ENCODE measurements around the gene ARID3A. TPM values are rescaled to one million over a fixed set of nuclear protein-coding genes. Genes with fewer than 3 reads are reported as not detected.

Gene ARID3A
- total and polyA plus RNA-seq, 2 of the 13 experiments (the other 11 are each of a cell fraction or from before 2014, with no cell fraction given) = 71.3 to 77.9 TPM

GRCh38 chr19:952680-953444 lies 27.0 kb downstream of the ARID3A start (continued):
- TF ChIP-seq ZBTB7B (CRISPR knock-in tag; IDR thresholded peaks at IDR 0.05) (peak; percentile 100), MZF1 (CRISPR knock-in tag; IDR thresholded peaks at IDR 0.05; ENCODE audit: borderline replicate concordance) (0 out of 2 replicates have a peak, but pooled peaks have one; percentile 41), FOSL1 (CRISPR knock-in tag; IDR thresholded peaks at IDR 0.05; ENCODE audit: borderline replicate concordance) (no peak), ZNF629 (CRISPR knock-in tag; conservative IDR thresholded peaks at IDR 0.05) (peak; percentile 41), SRY (CRISPR knock-in tag; IDR thresholded peaks at IDR 0.05) (0 out of 2 replicates have a peak, but pooled peaks have one; percentile 22), CHD2 (IDR thresholded peaks at IDR 0.05; ENCODE audit: low read depth, low read length) (peak; percentile 52; the same call in 1 of the 2 replicates), HNRNPK (IDR thresholded peaks at IDR 0.05; ENCODE audit: low read depth, low read length, poor library complexity, severe bottlenecking) (peak; percentile 60), ATF7 (IDR thresholded peaks at IDR 0.05) (no peak), ATF7 (CRISPR knock-in tag; IDR thresholded peaks at IDR 0.05) (0 out of 2 replicates have a peak, but pooled peaks have one; percentile 39), YEATS2 (CRISPR knock-in tag; IDR thresholded peaks at IDR 0.05; ENCODE audit: borderline replicate concordance) (peak; percentile 75; the same call in 1 of the 2 replicates)
- TF ChIP-seq, protein P1, sequence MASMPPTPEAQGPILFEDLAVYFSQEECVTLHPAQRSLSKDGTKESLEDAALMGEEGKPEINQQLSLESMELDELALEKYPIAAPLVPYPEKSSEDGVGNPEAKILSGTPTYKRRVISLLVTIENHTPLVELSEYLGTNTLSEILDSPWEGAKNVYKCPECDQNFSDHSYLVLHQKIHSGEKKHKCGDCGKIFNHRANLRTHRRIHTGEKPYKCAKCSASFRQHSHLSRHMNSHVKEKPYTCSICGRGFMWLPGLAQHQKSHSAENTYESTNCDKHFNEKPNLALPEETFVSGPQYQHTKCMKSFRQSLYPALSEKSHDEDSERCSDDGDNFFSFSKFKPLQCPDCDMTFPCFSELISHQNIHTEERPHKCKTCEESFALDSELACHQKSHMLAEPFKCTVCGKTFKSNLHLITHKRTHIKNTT (CRISPR knock-in tag; IDR thresholded peaks at IDR 0.05) = no peak
- TF ChIP-seq, protein P2, sequence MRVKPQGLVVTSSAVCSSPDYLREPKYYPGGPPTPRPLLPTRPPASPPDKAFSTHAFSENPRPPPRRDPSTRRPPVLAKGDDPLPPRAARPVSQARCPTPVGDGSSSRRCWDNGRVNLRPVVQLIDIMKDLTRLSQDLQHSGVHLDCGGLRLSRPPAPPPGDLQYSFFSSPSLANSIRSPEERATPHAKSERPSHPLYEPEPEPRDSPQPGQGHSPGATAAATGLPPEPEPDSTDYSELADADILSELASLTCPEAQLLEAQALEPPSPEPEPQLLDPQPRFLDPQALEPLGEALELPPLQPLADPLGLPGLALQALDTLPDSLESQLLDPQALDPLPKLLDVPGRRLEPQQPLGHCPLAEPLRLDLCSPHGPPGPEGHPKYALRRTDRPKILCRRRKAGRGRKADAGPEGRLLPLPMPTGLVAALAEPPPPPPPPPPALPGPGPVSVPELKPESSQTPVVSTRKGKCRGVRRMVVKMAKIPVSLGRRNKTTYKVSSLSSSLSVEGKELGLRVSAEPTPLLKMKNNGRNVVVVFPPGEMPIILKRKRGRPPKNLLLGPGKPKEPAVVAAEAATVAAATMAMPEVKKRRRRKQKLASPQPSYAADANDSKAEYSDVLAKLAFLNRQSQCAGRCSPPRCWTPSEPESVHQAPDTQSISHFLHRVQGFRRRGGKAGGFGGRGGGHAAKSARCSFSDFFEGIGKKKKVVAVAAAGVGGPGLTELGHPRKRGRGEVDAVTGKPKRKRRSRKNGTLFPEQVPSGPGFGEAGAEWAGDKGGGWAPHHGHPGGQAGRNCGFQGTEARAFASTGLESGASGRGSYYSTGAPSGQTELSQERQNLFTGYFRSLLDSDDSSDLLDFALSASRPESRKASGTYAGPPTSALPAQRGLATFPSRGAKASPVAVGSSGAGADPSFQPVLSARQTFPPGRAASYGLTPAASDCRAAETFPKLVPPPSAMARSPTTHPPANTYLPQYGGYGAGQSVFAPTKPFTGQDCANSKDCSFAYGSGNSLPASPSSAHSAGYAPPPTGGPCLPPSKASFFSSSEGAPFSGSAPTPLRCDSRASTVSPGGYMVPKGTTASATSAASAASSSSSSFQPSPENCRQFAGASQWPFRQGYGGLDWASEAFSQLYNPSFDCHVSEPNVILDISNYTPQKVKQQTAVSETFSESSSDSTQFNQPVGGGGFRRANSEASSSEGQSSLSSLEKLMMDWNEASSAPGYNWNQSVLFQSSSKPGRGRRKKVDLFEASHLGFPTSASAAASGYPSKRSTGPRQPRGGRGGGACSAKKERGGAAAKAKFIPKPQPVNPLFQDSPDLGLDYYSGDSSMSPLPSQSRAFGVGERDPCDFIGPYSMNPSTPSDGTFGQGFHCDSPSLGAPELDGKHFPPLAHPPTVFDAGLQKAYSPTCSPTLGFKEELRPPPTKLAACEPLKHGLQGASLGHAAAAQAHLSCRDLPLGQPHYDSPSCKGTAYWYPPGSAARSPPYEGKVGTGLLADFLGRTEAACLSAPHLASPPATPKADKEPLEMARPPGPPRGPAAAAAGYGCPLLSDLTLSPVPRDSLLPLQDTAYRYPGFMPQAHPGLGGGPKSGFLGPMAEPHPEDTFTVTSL (CRISPR knock-in tag; IDR thresholded peaks at IDR 0.05; ENCODE audit: borderline replicate concordance) = 0 out of 2 replicates have a peak, but pooled peaks have one; percentile 66
- TF ChIP-seq, protein P3, sequence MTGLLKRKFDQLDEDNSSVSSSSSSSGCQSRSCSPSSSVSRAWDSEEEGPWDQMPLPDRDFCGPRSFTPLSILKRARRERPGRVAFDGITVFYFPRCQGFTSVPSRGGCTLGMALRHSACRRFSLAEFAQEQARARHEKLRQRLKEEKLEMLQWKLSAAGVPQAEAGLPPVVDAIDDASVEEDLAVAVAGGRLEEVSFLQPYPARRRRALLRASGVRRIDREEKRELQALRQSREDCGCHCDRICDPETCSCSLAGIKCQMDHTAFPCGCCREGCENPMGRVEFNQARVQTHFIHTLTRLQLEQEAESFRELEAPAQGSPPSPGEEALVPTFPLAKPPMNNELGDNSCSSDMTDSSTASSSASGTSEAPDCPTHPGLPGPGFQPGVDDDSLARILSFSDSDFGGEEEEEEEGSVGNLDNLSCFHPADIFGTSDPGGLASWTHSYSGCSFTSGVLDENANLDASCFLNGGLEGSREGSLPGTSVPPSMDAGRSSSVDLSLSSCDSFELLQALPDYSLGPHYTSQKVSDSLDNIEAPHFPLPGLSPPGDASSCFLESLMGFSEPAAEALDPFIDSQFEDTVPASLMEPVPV (CRISPR knock-in tag; IDR thresholded peaks at IDR 0.05) = peak; percentile 75; the same call in 1 of the 2 replicates

All from HepG2 (cell line).